K562 (cell line): ENCODE data around the gene MRPL44. TPM values are rescaled to one million over a fixed set of nuclear protein-coding genes. Genes with fewer than 3 reads are reported as not detected.

ENCODE experiments used
- ATAC-seq: fragments of 200-7000 bp; cut with Tn5 transposase; 3 replicates; pipeline ENCODE4 v1.9.1; 2020; ENCODE audit warnings: moderate library complexity
- BruUV-seq: library from RNA; stranded (reverse); fragments of 400-500 nt; replicated peaks from 2 replicates; lab custom pipeline; 2021; lab: Mats Ljungman, UMichigan
- CTCF ChIA-PET: fragments of 300-600 bp; formaldehyde crosslinking; extraction: SDS; loops from one replicate; lab custom pipeline; 2021; ENCODE audit warnings: low intra/inter-chr PET ratio; lab: Yijun Ruan, JAX
- POLR2A ChIA-PET: fragments of 300-600, 350-650 bp; sonication (Branson Sonifier 250); formaldehyde crosslinking; extraction: SDS; loops from one replicate; lab custom pipeline; 2021; ENCODE audit warnings: antibody characterized with exemption, inconsistent platforms; lab: Yijun Ruan, JAX
- DNase-seq, 4 experiments: peaks; one replicate each; pipeline versions ENCODE4 v3.0.0 to v3.0.0-alpha.2; 2011 to 2018; ENCODE audit warnings: low spot score in 3 of 4, mixed read lengths in 3 of 4; ENCODE audit errors: extremely low read depth in 1 of 4
- FAIRE-seq: peaks from 2 replicates; lab custom pipeline; 2011; peaks lifted over from hg19 to GRCh38; lab: Jason Lieb, UNC
- H2AFZ ChIP-seq: 2 replicates; pipeline ENCODE4 v1.6.0; 2011; ENCODE audit warnings: low read depth, low read length, control low read depth, inconsistent platforms
- H3K27ac ChIP-seq: fragments of 200-600 bp; 3 replicates; pipeline ENCODE4 v1.8.0; 2011; ENCODE audit warnings: low read depth, mild to moderate bottlenecking, control low read depth, inconsistent platforms, low read length, moderate library complexity, mixed read lengths; ENCODE audit errors: extremely low read depth
- H3K27me3 ChIP-seq, 2 experiments: fragments of 300-600 bp in 1 of 2; 2 replicates in 1 of 2; 3 replicates in 1 of 2; pipeline versions ENCODE4 v1.6.0 to v1.8.0; 2011; ENCODE audit warnings: inconsistent platforms in 2 of 2, low read length in 2 of 2, mild to moderate bottlenecking in 1 of 2, mixed read lengths in 1 of 2, moderate library complexity in 1 of 2; ENCODE audit not compliant: control insufficient read depth in 2 of 2, insufficient read depth in 2 of 2
- H3K36me3 ChIP-seq: fragments of 300-600 bp; 3 replicates; pipeline ENCODE4 v1.8.0; 2011; ENCODE audit warnings: mild to moderate bottlenecking, low read length, inconsistent platforms; ENCODE audit not compliant: control insufficient read depth, insufficient read depth
- H3K4me1 ChIP-seq, 2 experiments: fragments of 200-600 bp in 1 of 2; replicated peaks in 1 of 2; 2 replicates in 1 of 2; 3 replicates in 1 of 2; pipeline versions ENCODE4 v1.5.1 to v1.8.0; 2011; ENCODE audit warnings: inconsistent platforms in 2 of 2, low read length in 2 of 2, mild to moderate bottlenecking in 1 of 2, mixed read lengths in 1 of 2, moderate library complexity in 1 of 2; ENCODE audit not compliant: control insufficient read depth in 2 of 2, insufficient read depth in 2 of 2
- H3K4me2 ChIP-seq: 2 replicates; pipeline ENCODE4 v1.6.1; 2011; ENCODE audit warnings: low read length, control low read depth, inconsistent platforms, mixed read lengths; ENCODE audit not compliant: insufficient read depth
- H3K4me3 ChIP-seq: fragments of 200-600 bp; sonication (generic), shearing (Covaris generic); 2 replicates; pipeline ENCODE4 v1.5.1; 2016; ENCODE audit warnings: control low read depth, inconsistent platforms
- H3K79me2 ChIP-seq: fragments of 200-600 bp; 3 replicates; pipeline ENCODE4 v1.8.0; 2011; ENCODE audit warnings: low read length, inconsistent platforms; ENCODE audit not compliant: control insufficient read depth, insufficient read depth
- H3K9ac ChIP-seq, 2 experiments: 2 replicates each; pipeline versions ENCODE4 v1.6.0 to v1.6.1; 2011; ENCODE audit warnings: low read depth in 2 of 2, low read length in 2 of 2, control low read depth in 1 of 2, inconsistent platforms in 1 of 2, mild to moderate bottlenecking in 1 of 2, mixed read lengths in 1 of 2; ENCODE audit not compliant: insufficient read depth in 1 of 2
- H3K9me1 ChIP-seq: one replicate; pipeline ENCODE4 v1.6.0; 2011; ENCODE audit warnings: inconsistent platforms, mild to moderate bottlenecking, low read length, moderate library complexity; ENCODE audit not compliant: control insufficient read depth, insufficient read depth
- H3K9me3 ChIP-seq: replicated peaks from 2 replicates; pipeline ENCODE4 v1.5.1; 2011; ENCODE audit warnings: low read depth, low read length, inconsistent platforms; ENCODE audit not compliant: control insufficient read depth, insufficient read depth
- H4K20me1 ChIP-seq: replicated peaks from 2 replicates; pipeline ENCODE4 v1.6.1; 2011; ENCODE audit warnings: low read length, inconsistent platforms, mixed read lengths; ENCODE audit not compliant: control insufficient read depth, insufficient read depth
- BCL6 ChIP-seq: fragments of 250-450 bp; sonication (Bioruptor Pico); IDR thresholded peaks from 2 replicates; pipeline ENCODE4 v1.4.0; 2020
- C11orf30 ChIP-seq: fragments of 450-650 bp; IDR thresholded peaks from 2 replicates; pipeline ENCODE4 v1.6.1; 2016; ENCODE audit warnings: low read depth, mild to moderate bottlenecking
- NR2F6 ChIP-seq: fragments of 450-650 bp; formaldehyde crosslinking; IDR thresholded peaks from 2 replicates; pipeline ENCODE4 v1.4.0; 2020; ENCODE audit warnings: mild to moderate bottlenecking
- RHOXF2B ChIP-seq: fragments of 250-450 bp; sonication (Bioruptor Pico); conservative IDR thresholded peaks from 2 replicates; pipeline ENCODE4 v1.5.1; 2021
- TAL1 ChIP-seq: fragments of 450-650 bp; IDR thresholded peaks from 2 replicates; pipeline ENCODE4 v1.6.1; 2016; ENCODE audit warnings: mild to moderate bottlenecking
- TBL1XR1 ChIP-seq, 2 experiments: IDR thresholded peaks; 2 replicates each; pipeline ENCODE4 v1.6.1; 2012; ENCODE audit warnings: improper control_type of control experiment in 2 of 2, low read length in 2 of 2, mild to moderate bottlenecking in 1 of 2
- ZNF12 ChIP-seq: sonication (generic); formaldehyde crosslinking; IDR thresholded peaks from 2 replicates; pipeline ENCODE4 v1.4.0; 2020; ENCODE audit warnings: mild to moderate bottlenecking, missing genetic modification reagents
- in situ Hi-C: fragments of 300-500 bp; cut with MboI; formaldehyde crosslinking; loops from 4 replicates; pipeline ENCODE4 v1.15.0; 2018; ENCODE audit warnings: inconsistent platforms, mixed read lengths
- intact Hi-C: fragments of 100-400 bp; cut with micrococcal nuclease; formaldehyde crosslinking; loops from 2 replicates; pipeline ENCODE4 v1.14.2; 2022
- polyA plus RNA-seq, 8 experiments: library from polyadenylated mRNA; depleted of rRNA in 4 of 8; stranded (reverse) in 5 of 8; unstranded in 3 of 8; fragments of >200 nt; fragmentation: Nextera tagmentation in 2 of 8; fragmentation: Illumina TruSeq in 1 of 8; extraction: Ambion mirVana in 2 of 8; extraction: Trizol in 1 of 8; gene quantifications; 2 replicates each; pipeline versions ENCODE4 v1.2.1 to v1.2.3, GENCODE V29; 2011 to 2014; ENCODE audit warnings: inconsistent platforms in 1 of 8, missing spikeins in 1 of 8
- total RNA-seq, 7 experiments: library from RNA; depleted of rRNA in 6 of 7; stranded (reverse); fragments of >200 nt in 6 of 7; fragmentation: Illumina TruSeq in 2 of 7; extraction: Trizol in 2 of 7; gene quantifications; 2 replicates each; pipeline versions ENCODE4 v1.2.1 to v1.2.3, GENCODE V29; 2011 to 2021; ENCODE audit warnings: low replicate concordance in 1 of 7
- TF ChIP-seq, protein P1 (sequence below): fragments of 150-350 bp; conservative IDR thresholded peaks from 2 replicates; pipeline ENCODE4 v1.6.1; 2014; ENCODE audit warnings: low read length
- TF ChIP-seq, protein P2 (sequence below): IDR thresholded peaks from 3 replicates; pipeline ENCODE4 v1.6.1; 2011; ENCODE audit warnings: borderline replicate concordance, mild to moderate bottlenecking, moderate library complexity; ENCODE audit not compliant: insufficient read length; ENCODE audit errors: extremely low read depth

MRPL44 gene
- total and polyA plus RNA-seq, 9 of the 15 experiments (the other 6 are each of a cell fraction or from before 2014, with no cell fraction given), result 10.4 to 26.0 (median 20.2) TPM

- no peak for FAIRE-seq
- POLR2A ChIA-PET, result no interaction called here
- no peak overlapping the region for H3K9ac ChIP-seq
- H3K4me1 ChIP-seq, result 0 out of 5 replicates have a peak, but pooled peaks cover 0 to 3% of the 10 kb centered on the region in 2 experiments
- no peak overlapping the region for H3K27ac ChIP-seq
- H3K9me1 ChIP-seq, result no peaks in the 10 kb centered on the region
- H2AFZ ChIP-seq, result no peak overlapping the region
- no peak for DNase-seq
- H3K4me2 ChIP-seq, result no peak overlapping the region
- no peaks in the 10 kb centered on the region; the same call in 1 of the 2 replicates for H4K20me1 ChIP-seq
- no peaks in the 10 kb centered on the region for H3K27me3 ChIP-seq
- H3K79me2 ChIP-seq, result no peaks in the 10 kb centered on the region; the same call in 2 of the 3 replicates
- CTCF ChIA-PET, result no interaction called here
- no peaks in the 10 kb centered on the region for H3K36me3 ChIP-seq
- ATAC-seq, result no peak
- no peak overlapping the region for H3K4me3 ChIP-seq
- in situ Hi-C loops, result no loop called here
- no peaks in the 10 kb centered on the region for H3K9me3 ChIP-seq
- BruUV-seq, result no TSS peak
- TF ChIP-seq, protein P1, sequence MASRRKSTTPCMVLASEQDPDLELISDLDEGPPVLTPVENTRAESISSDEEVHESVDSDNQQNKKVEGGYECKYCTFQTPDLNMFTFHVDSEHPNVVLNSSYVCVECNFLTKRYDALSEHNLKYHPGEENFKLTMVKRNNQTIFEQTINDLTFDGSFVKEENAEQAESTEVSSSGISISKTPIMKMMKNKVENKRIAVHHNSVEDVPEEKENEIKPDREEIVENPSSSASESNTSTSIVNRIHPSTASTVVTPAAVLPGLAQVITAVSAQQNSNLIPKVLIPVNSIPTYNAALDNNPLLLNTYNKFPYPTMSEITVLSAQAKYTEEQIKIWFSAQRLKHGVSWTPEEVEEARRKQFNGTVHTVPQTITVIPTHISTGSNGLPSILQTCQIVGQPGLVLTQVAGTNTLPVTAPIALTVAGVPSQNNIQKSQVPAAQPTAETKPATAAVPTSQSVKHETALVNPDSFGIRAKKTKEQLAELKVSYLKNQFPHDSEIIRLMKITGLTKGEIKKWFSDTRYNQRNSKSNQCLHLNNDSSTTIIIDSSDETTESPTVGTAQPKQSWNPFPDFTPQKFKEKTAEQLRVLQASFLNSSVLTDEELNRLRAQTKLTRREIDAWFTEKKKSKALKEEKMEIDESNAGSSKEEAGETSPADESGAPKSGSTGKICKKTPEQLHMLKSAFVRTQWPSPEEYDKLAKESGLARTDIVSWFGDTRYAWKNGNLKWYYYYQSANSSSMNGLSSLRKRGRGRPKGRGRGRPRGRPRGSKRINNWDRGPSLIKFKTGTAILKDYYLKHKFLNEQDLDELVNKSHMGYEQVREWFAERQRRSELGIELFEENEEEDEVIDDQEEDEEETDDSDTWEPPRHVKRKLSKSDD, result no peak
- TF ChIP-seq, protein P2, sequence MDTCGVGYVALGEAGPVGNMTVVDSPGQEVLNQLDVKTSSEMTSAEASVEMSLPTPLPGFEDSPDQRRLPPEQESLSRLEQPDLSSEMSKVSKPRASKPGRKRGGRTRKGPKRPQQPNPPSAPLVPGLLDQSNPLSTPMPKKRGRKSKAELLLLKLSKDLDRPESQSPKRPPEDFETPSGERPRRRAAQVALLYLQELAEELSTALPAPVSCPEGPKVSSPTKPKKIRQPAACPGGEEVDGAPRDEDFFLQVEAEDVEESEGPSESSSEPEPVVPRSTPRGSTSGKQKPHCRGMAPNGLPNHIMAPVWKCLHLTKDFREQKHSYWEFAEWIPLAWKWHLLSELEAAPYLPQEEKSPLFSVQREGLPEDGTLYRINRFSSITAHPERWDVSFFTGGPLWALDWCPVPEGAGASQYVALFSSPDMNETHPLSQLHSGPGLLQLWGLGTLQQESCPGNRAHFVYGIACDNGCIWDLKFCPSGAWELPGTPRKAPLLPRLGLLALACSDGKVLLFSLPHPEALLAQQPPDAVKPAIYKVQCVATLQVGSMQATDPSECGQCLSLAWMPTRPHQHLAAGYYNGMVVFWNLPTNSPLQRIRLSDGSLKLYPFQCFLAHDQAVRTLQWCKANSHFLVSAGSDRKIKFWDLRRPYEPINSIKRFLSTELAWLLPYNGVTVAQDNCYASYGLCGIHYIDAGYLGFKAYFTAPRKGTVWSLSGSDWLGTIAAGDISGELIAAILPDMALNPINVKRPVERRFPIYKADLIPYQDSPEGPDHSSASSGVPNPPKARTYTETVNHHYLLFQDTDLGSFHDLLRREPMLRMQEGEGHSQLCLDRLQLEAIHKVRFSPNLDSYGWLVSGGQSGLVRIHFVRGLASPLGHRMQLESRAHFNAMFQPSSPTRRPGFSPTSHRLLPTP, result no peak
- TF ChIP-seq NR2F6 (CRISPR knock-in tag), result no peak
- no peak for TF ChIP-seq BCL6 (CRISPR knock-in tag)
- no peak for TF ChIP-seq C11orf30
- no peak for TF ChIP-seq TAL1
- TF ChIP-seq TBL1XR1 (IDR thresholded peaks at IDR 0.05; ENCODE audit: low read length in 2 of 2), result no peak
- TF ChIP-seq RHOXF2B (CRISPR knock-in tag), result no peak
- TF ChIP-seq ZNF12 (CRISPR knock-in tag), result no peak
- TF ChIP-seq, all 486 proteins: peak for 0
- intact Hi-C loops, result no loop called here
Measured at GRCh38 chr2:223921204-223921603, 36.1 kb upstream of the MRPL44 start.
